ENCODE measurements around the gene TEX12.

TEX12 gene

GRCh38 chr11:112165049-112165448, 2.1 kb upstream of the TEX12 start:
- DNase-seq (ENCODE audit: low read depth), result no peak
- H3K4me3 ChIP-seq (ENCODE audit: low read length), result no peak overlapping the region
- TF ChIP-seq CTCF (conservative IDR thresholded peaks at IDR 0.05; ENCODE audit: low read depth, low read length), result no peak

- H3K4me3 ChIP-seq (ENCODE audit: low read length), result no peak overlapping the region
- DNase-seq (ENCODE audit: low read depth), result peak; percentile 90
Measured at GRCh38 chr11:112166562-112166961, 610 bp upstream of the TEX12 start.

GRCh38 chr11:112172362-112172994, 5.3 kb downstream of the TEX12 start:
- H3K4me3 ChIP-seq (ENCODE audit: low read length), result no peak overlapping the region
- no peak for TF ChIP-seq CTCF (conservative IDR thresholded peaks at IDR 0.05; ENCODE audit: low read depth, low read length)
- peak; percentile 78 for DNase-seq (ENCODE audit: low read depth)

More at GRCh38 chr11:112166562-112166961, 610 bp upstream of the TEX12 start:
- no peak for TF ChIP-seq CTCF (conservative IDR thresholded peaks at IDR 0.05; ENCODE audit: low read depth, low read length)

- no peak for TF ChIP-seq CTCF (conservative IDR thresholded peaks at IDR 0.05; ENCODE audit: low read depth, low read length)
- no peak for DNase-seq (ENCODE audit: low read depth)
- no peak overlapping the region for H3K4me3 ChIP-seq (ENCODE audit: low read length)
Measured at GRCh38 chr11:112173152-112173551, 6.0 kb downstream of the TEX12 start.

GRCh38 chr11:112174789-112175598, 7.8 kb downstream of the TEX12 start, which contains the start of gene BCO2:
Gene BCO2 (plus strand): TSS chr11:112175512. CDS start chr11:112175602, 90 bp downstream.
- TF ChIP-seq CTCF (conservative IDR thresholded peaks at IDR 0.05; ENCODE audit: low read depth, low read length), result peak; percentile 93
- DNase-seq (ENCODE audit: low read depth), result no peak
- H3K4me3 ChIP-seq (ENCODE audit: low read length), result peak within 1 kb of the TSS; percentile 47

GRCh38 chr11:112175599-112175952, 8.4 kb downstream of the TEX12 start:
- no peak for TF ChIP-seq CTCF (conservative IDR thresholded peaks at IDR 0.05; ENCODE audit: low read depth, low read length)
- no peak for DNase-seq (ENCODE audit: low read depth)
- peak overlapping the region; percentile 47 for H3K4me3 ChIP-seq (ENCODE audit: low read length)

GRCh38 chr11:112176077-112176476, 8.9 kb downstream of the TEX12 start:
- TF ChIP-seq CTCF (conservative IDR thresholded peaks at IDR 0.05; ENCODE audit: low read depth, low read length), result no peak
- peak overlapping the region; percentile 47 for H3K4me3 ChIP-seq (ENCODE audit: low read length)
- no peak for DNase-seq (ENCODE audit: low read depth)
